Germinal center (tissue), 1 donor: ENCODE data around the gene KATNIP.
"Not testable (repeated sequence)": the region's sequence is repeated elsewhere in the genome, so short reads cannot be mapped to it uniquely, and the experiment has no call there.

Experiments used
- DNase-seq: peaks from one replicate; pipeline ENCODE4 v3.0.0; 2012; ENCODE audit warnings: mixed read lengths, low spot score

KATNIP gene

DNA sequence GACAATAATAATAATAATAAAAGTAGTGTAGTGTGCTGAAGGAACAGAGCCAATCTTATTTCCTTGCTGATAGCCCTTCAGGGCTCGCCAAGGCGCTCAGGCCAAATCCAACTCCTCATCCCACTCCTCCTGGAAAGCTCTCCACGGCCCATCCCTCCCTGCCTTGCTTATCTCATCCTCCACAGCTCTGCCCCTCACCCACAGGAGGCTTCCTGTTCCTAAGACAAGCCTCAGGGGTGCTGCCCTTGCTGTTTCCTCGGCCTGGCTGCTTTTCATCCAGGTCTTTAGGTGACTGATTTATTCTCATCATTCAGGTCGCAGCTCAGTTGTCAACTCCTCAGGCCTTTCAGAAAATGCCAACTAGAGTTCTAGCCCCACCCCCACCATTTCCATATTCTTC is 11.4 kb upstream of the KATNIP start:
- DNase-seq = no peak

DNA sequence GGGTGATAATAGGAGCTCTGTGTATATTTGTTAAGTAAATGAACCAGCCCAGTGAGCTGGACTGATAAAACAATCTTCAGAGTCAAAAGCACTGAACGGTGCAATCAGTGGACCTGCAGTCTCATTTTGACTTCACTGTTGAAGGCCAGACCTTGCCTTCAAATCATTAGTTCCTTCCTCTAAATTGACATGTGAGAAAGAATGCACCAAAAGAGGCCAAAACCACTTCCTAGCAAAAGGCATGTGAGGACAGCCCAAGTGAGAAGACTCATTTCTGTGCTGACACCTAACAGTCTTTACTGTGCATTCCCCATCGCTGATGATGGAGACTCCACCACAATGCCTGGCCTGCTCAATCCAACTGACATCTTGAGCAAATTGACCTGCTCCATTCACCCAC is 10.8 kb upstream of the KATNIP start:
- DNase-seq = no peak

DNA sequence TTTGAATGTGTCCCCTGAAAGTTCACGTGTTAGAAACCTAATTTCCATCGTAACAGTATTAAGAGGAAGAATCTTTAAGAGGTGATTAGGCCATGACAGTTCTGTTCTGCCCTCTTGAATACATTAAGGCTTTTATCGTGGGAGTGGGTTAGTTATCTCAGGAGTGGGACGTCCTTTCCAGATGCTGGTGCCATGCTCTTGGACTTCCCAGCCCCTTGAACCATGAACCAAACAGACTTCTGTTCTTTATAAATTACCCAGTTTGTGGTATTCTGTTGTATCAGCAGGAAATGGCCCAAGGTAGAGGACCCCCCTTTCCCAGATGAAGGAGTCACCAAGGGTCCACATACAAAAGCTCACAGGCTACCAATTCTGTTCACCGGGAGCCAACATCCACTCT is 10.3 kb upstream of the KATNIP start:
- DNase-seq = no peak

DNA sequence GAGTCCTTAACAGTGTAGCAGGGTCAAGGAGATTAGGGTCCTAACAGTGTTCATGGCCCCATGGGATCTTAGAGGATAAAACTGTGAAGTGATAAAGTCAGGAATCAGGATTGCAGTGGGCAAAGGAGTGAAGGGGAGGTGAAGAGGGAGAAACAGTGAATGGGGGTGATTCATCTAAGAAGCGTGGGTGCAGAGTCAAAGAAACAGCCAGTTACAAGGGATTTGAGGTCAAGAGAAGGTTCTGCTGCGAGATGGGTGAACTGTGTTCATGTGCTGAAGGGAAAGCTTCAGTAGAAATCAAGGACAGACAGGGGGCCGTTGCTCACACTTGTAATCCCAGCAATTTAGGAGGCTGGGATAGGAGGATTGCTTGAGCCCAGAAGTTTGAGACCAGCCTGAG is 6.1 kb upstream of the KATNIP start:
- DNase-seq = no peak

DNA sequence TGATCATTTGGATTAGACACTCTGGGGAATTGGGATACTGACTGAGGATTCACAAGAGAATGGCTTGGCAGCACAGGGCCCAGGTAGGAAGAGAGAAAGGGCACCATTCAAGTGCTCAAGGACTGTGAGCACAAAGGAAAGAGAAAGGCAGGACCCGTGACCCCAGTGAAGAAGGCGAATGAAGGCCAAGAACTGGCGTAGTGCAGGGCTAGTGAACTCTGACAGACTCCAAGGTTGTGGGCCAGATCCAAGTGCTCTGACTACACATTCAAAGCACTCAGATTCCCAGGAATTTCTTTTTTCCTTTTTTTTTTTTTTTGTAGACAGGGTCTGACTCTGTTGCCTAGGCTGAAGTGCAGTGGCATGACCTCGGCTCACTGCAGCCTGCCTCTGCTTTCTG is 5.3 kb upstream of the KATNIP start:
- no peak for DNase-seq

DNA sequence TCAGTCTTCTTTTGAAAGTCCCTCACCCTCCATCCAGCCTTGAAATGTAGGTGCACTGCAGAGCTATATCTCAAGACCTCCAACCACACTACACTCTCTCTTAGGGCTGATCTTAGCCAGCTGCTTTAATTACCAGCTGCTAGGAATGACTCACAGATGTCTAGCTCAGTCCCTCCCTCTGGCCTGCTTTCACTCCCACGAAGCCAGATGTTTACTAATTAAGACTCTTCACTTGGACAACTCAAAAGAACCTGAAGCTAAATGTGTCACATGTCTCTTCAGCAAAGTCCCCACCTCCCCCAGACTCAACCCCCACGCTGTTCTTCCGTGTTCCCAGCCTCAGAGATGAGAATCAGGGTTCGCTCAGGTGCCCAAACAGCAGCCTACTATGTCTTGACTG is 2.8 kb upstream of the KATNIP start:
- DNase-seq = no peak

DNA sequence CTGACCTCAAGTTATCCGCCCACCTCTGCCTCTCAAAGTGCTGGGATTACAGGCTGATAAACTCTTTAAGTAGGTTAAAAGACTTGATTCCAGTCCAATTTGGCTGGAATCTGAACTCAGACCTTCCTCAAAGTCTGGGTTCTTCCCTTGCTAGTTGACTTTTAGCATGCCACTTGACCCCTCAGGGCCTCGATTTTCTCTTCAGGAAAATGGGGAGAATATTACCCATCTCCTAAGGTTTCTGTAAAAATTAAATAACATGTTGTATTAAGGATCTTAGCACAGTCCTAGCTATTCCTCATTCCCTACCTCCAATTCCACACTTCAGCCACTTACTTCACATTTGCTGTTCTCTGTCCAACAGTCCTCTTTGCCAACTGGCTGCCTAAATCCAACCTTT is 2.1 kb upstream of the KATNIP start:
- no peak for DNase-seq

DNA sequence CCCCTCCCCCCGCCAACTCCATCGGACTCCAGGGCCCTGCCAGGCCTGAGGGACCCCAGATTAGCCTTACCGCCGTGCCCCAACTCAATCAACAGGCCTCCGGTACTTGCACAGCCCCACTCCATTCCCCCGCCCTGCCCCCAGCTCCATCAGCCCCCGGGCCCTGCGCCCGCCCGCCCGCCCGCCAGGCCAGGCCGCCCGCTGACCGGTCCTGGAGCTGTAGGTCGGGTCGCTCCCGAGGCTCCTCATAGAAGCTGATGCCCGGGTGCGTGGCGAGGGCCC is 539 bp upstream of the KATNIP start:
- DNase-seq = no peak

DNA sequence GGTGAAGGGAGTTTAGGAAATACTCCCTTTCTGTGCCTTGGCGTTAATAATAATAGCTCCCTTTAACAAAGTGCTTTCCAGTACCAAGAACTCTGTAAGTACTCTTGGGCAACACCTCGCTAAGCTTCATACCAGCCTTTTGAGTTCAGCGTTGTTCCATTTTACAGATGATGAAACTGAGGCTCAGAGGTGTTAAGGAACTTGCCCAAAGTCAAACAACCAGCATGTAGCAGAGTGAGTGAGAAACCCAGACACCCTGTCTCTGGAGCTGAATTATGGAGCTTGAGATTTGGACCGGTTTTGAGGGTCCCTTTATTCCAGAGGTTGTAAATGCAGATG is 607 bp downstream of the KATNIP start:
- DNase-seq = no peak

DNA sequence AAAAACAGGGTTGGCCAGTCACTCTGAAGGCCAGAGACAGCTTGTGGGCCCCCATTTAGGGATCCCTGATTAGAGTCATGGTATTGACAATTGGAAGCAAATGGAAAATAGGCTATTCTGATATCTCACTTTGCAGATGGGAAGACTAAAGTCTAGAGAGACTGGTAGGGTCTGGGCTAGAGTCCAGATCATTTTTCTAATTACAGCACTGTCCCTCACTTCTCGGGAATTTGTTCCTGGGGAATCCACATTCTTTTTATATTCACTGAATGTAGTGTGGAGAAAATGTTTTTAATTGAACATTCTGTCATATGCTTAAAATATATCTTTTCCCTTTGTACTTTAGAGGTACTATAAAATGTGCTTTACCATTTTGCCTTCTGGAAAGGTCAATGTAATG is 1.1 kb downstream of the KATNIP start:
- DNase-seq = no peak

DNA sequence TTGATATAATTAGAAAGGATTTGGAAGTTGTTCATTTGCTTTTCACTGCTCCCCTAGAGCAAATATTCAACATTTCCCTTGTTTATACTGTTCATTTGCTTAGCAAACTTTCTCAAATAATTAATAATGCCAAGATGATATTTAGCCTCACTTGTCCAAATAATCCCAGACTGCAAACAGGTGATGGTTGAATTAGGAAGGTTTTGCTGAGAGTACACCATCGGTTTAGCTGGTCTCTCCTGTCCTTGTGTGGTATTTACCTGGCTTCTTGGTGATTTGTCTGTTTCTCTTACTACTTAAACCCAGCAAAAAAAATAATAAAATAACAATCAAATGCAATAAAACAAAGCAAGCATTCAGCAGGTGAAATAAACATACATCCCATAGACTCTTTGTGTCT is 6.5 kb downstream of the KATNIP start:
- DNase-seq = no peak

DNA sequence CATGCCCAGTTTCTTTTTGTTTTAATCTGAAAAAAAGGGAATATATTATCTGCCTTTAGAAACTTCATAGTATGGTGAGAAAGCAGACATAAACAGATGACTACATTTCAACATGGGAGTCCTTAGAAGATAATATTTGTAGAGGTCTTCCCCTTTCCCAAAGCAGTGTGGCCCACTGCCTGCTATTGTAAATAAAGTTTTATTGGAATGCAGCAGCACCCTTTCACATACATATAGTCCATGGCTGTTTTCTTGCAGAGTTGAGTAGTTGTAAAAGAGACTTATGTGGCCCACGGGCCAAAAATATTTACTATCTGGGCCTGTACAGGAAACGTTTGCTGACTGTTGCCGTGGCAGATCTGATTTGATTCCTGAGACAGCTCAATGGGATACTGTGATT is 8.5 kb downstream of the KATNIP start:
- DNase-seq = no peak

DNA sequence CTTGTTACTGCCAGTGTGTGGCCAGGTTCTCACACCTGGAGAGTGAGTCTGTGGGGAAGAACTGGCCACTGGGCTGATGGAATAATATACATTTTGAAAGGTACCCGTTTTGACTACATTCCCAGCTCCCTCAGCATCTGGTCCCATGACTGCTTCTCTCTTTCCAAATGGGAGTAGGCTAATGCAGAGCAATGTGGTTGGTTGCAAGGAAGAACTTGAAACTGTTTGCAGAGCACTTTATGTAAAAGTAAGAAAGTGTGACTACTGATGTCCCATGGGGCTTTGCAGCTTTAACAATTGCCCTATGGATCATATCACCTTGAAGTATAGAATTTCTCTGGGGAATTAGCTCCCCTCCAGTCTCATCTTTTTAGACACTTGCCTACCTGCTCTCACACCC is 9.0 kb downstream of the KATNIP start:
- no peak for DNase-seq

DNA sequence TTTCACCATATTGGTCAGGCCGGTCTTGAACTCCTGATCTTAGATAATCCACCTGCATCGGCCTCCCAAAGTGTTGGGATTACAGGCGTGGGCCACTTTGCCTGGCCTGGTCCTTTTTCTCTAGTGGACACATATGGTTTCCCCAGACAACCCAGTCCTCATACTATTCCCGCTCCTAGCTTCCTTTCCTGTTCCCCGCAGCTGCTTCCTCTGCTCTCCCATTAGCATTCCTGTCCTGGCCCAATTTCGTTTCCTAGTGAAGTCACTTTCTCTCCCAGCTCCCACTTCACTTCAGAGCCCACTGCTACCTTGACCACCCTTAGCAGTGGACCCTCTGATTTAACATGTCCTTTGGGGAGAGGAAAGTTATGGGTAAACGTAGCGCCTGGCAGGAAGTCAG is 11.3 kb downstream of the KATNIP start:
- no peak for DNase-seq

DNA sequence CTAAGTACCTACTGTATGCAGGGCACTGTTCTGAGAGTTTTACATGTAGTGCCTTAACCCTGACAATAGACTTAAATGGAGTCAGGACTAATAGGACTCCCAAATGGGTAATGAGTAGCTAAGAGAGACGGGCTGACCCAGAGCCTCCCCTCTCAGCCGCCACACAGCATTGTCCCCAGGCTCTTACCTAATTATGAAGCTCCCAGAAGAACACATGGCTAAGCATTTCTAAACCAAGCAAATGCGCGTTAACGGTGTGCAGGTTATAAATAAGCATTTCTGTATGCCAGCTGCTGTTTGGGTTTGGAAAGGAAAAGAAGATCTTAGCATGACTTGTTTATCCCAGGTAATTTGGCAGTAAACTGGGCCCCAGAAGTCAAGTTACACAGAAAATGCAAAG is 14.3 kb downstream of the KATNIP start:
- DNase-seq = no peak

DNA sequence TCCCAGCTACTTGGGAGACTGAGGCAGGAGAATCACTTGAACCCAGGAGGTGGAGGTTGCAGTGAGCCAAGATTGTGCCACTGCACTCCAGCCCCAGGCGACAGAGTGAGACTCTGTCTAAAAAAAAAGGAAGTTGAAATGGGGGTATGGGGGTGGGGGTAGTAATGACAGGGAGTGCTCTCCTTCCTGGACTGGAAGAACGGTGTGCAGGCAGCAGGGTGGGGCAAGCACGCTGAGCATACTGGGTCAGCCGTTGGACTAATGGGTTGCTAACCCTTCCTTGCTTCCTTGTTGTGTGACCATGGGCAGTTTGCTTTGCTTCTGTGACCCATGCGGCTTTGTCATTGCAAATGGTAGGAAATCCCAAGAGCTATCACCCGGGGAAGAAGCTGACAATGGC is 16.5 kb downstream of the KATNIP start:
- no peak for DNase-seq

DNA sequence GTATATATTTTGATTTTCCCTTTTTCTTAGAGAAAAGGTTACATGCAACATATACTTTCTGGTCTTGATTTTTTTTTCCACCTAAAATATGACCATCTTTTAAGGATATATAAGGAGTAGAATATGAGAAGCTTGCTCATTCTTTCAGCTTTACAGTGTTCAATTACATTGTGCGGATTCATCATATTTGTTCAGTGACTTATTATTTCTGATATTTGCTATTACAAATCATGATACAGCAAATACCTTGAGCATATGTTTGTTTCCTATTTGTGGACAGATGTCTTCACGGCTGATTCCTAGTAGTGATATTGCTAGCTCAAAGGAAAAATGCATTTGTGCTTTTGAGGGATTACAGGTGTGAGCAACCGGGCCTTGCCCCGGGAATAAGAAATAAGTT is 18.1 kb downstream of the KATNIP start:
- DNase-seq = no peak

DNA sequence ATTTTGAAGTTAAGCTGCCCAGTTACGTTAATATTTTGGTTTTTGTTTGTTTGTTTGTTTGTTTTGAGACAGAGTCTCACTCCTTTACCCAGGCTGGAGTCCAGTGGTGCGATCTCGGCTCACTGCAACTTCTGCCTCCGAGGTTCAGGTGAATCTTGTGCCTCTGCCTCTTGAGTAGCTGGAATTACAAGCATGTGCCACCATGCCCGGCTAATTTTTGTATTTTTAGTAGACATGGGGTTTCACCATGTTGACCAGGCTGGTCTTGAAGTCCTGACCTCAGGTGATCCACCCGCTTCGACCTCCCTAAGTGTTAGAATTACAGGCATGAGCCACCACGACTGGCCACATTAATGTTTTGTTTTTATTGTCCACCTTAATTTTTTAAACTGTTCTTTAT is 21.0 kb downstream of the KATNIP start:
- not testable (repeated sequence) for DNase-seq

DNA sequence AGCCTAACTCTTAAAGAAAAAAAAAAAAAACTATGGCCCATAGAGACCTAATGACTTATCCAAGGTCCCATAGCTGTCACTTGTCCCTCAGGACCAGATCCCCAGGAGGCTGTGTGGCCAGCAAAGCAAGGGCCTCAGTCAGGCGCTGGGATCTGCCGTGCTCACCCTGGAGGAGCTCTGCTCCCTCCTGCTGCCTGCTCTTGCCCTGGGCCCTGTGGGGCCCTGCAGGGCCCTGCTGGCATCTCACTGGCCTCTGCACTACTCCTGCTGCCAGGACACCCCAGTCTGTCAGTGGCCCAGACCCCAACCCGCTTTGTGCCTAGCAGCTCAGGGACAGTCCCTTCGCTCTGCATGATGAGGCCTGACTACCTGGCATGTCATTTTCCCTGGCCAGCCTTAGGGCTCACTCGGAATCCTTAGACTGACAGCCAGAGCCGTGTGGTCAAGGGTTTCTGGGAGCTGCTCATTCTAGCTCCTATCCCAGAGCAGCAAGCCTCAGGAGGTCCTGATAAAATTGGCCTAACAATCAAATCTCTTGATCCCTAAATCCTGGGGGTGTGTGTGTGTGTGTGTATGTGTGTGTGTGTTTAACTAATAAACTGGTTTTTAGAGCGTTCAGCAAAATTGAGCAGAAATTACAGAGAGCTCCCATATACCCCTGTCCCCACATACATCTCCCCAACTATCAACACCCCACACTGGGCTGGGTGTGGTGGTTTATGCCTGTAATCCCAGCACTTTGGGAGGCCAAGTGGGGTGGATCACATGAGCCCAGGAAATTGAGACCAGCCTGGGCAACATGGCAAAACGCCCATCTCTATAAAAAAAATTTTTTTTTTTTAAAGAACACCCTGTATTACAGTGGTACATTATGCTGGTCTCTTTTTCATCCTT is 21.7 kb downstream of the KATNIP start:
- no peak for DNase-seq

DNA sequence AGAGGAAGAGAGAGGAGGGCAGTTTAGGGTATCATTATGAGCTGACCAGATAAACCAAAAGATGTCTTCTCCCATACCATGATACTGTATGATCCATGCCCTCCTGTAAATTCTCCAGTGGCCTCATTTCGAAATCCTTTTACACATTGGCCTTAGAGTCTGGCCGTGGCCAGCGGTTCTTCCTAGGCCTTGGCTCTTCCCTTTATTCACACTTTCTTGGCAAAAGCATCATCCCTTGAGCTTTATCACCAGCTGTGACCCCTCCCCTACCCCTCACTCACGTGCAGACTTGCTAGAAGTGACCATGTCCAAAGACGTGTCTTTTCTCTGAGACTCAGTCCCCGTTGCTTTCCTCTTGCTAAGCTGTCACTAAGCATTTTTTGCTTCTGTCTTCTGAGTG is 22.8 kb downstream of the KATNIP start:
- no peak for DNase-seq

DNA sequence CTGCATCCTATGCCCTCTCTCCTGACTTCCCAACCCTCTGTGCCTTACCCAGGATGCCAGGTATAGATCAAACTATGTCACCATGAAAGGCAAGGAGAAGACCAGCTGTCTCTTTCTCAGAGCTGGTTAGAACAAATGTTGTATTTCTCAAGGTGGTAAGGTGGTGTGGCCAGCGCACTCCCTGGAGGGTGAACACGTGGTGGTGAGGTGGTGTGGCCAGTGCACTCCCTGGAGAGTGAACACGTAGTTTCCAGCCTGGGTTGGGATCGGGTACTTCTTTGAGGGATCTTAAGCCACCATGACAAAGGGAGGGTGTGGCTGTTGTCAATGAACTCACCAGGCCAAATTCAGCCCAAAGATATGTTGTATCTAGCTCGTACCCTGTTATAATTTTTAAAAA is 26.8 kb downstream of the KATNIP start:
- no peak for DNase-seq

DNA sequence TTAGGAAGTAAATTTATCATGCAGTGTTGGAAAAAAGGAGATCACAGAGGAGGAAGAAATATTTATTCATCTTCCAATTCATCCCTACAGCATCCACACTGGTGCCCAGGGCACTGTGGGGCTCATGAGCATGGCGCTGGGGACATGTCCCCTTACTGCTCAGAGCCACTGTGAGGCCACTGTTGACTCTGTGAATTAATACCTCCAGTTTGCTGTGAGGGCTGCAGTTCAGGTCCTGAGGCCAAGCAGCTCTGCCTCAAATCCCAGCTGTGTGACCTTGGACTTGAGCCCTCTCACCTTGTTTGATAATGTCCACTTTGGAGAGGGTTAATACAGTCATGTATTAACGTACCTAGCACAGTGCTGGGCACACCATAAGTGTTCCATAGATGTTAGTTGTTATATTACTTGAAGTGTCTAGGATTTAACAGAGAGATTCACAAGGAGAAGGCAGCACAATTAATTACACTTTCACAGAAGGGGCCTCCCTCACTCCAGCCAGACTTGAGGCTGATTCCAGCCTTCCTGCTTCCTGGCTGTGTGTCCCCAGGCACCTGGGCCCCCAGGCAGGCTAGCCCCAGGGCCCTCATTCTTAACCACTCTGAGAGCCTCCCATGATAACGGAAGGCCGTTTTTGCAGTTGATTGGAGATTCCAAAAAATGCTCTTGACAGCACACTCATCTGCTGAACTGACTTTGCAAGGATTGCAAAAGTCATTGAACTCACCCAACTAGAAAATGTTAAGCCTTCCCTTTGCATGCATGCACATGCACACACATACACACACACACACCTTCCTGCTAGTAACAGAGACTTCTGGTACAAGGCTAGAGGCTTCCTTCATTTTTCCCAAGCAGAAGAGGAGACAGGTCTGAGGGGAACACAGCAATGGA is 29.4 kb downstream of the KATNIP start:
- DNase-seq = no peak

DNA sequence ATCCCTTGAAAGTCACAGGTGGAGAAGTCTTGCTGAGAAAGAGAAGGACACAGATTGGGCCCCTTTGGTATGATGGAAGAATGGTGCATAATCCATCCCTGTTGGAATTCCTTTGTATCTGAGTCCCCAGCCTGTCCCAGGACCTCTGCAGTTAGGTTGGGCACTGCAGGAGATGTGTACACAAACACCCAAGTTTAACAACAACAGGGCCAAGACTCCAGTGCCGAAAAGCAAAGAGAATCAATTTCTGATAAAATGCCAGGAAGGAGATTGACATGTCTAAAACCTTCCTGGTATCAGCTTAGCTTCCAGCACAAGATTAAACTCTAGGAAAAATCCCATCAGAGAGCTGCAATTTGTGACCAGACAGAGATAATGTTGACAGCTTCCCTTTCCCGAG is 32.9 kb downstream of the KATNIP start:
- no peak for DNase-seq

DNA sequence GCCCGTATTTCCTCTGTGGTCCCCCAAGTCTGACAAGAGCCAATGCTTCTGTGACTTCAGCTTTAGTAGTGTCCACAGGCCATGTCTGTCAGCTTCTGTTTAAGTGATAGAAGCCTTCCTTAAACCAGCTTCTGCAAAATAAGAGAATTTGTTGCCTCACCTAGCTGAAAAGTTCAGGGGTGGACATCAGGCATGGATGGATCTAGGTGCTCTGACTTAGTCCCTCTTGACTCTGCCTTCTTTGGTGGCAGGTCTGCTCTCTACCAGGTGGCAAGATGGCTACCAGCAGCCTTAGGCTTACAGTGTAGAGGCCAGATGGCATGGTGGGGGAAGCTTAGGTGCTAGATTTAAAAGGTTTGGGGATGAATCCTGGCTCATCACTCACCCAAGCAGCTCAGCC is 33.7 kb downstream of the KATNIP start:
- DNase-seq = no peak
